Measurements from ENCODE around the gene ZSCAN5A. TPM values are rescaled to one million over a fixed set of nuclear protein-coding genes. Genes with fewer than 3 reads are reported as not detected.

ZSCAN5A gene
- total and polyA plus RNA-seq, 9 of the 15 experiments (the other 6 are each of a cell fraction or from before 2014, with no cell fraction given), result 5.8 to 15.3 (median 11.8) TPM

DNA sequence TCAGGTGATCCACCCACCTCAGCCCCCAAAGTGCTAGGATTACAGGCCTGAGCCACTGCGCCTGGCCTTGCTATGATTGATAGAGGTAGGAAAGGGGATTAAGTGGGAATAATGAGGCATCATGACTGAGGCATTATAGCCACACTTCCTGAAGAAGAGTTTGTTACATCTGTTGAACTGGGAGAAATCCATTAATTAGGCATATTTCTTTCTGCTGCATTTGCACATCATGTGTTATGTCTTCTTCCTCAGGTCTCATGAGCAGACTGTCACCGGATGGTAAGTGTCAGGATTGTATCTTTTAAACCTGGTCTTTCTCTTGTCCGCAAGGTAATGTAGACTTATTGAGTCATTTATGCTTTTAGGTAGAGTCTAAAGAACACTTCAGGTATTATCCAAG is 29.9 kb downstream of the ZSCAN5A start:
- CTCF ChIA-PET (ENCODE audit: low intra/inter-chr PET ratio), result no interaction called here
- Histone ChIP-seq H3K27ac (ENCODE audit: extremely low read depth, low read depth, low read length) (no peak overlapping the region), H3K9me3 (replicated peaks; ENCODE audit: control insufficient read depth, insufficient read depth, low read depth, low read length) (no peaks in the 10 kb centered on the region), H3K79me2 (ENCODE audit: control insufficient read depth, insufficient read depth, low read length) (no peaks in the 10 kb centered on the region), H3K9ac (ENCODE audit: insufficient read depth in 1 of 2, low read depth in 2 of 2, low read length in 2 of 2) (no peak overlapping the region), H3K36me3 (ENCODE audit: control insufficient read depth, insufficient read depth, low read length) (no peaks in the 10 kb centered on the region), H3K9me1 (ENCODE audit: control insufficient read depth, insufficient read depth, low read length) (no peaks in the 10 kb centered on the region), H3K4me1 (replicated peaks in 1 of 2; ENCODE audit: control insufficient read depth in 2 of 2, insufficient read depth in 2 of 2, low read length in 2 of 2) (no peaks in the 10 kb centered on the region; a peak in 1 of 5 replicates), H3K4me2 (ENCODE audit: insufficient read depth, low read length) (no peak overlapping the region), H3K27me3 (ENCODE audit: control insufficient read depth in 2 of 2, insufficient read depth in 2 of 2, low read length in 2 of 2) (no peaks in the 10 kb centered on the region), H2AFZ (ENCODE audit: low read depth, low read length) (no peak overlapping the region), H3K4me3 (no peak overlapping the region), H4K20me1 (replicated peaks; ENCODE audit: control insufficient read depth, insufficient read depth, low read length) (no peaks in the 10 kb centered on the region)
- intact Hi-C loops (cut with micrococcal nuclease) (no loop called here), in situ Hi-C loops (cut with MboI) (no loop called here)
- POLR2A ChIA-PET, result no interaction called here
- BruUV-seq (replicated peaks), result no TSS peak
- FAIRE-seq (no peak), ATAC-seq (no peak), DNase-seq (ENCODE audit: extremely low read depth in 1 of 4, low spot score in 3 of 4) (no peak)
- WGBS (ENCODE audit: insufficient coverage, low coverage, missing lambda C conversion rate), result 94% methylated on average over 3 of the region's 3 CpGs
- TF ChIP-seq, protein P1, sequence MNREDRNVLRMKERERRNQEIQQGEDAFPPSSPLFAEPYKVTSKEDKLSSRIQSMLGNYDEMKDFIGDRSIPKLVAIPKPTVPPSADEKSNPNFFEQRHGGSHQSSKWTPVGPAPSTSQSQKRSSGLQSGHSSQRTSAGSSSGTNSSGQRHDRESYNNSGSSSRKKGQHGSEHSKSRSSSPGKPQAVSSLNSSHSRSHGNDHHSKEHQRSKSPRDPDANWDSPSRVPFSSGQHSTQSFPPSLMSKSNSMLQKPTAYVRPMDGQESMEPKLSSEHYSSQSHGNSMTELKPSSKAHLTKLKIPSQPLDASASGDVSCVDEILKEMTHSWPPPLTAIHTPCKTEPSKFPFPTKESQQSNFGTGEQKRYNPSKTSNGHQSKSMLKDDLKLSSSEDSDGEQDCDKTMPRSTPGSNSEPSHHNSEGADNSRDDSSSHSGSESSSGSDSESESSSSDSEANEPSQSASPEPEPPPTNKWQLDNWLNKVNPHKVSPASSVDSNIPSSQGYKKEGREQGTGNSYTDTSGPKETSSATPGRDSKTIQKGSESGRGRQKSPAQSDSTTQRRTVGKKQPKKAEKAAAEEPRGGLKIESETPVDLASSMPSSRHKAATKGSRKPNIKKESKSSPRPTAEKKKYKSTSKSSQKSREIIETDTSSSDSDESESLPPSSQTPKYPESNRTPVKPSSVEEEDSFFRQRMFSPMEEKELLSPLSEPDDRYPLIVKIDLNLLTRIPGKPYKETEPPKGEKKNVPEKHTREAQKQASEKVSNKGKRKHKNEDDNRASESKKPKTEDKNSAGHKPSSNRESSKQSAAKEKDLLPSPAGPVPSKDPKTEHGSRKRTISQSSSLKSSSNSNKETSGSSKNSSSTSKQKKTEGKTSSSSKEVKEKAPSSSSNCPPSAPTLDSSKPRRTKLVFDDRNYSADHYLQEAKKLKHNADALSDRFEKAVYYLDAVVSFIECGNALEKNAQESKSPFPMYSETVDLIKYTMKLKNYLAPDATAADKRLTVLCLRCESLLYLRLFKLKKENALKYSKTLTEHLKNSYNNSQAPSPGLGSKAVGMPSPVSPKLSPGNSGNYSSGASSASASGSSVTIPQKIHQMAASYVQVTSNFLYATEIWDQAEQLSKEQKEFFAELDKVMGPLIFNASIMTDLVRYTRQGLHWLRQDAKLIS (CRISPR knock-in tag; IDR thresholded peaks at IDR 0.05), result no peak
- no peak for TF ChIP-seq CREB5 (CRISPR knock-in tag; IDR thresholded peaks at IDR 0.05)
- no peak for TF ChIP-seq BRF1 (IDR thresholded peaks at IDR 0.05; ENCODE audit: borderline replicate concordance, extremely low read depth, insufficient read length)
- no peak for TF ChIP-seq PHB2 (IDR thresholded peaks at IDR 0.05; ENCODE audit: low read depth)
- TF ChIP-seq DLX4 (CRISPR knock-in tag; IDR thresholded peaks at IDR 0.05), result no peak
- no peak for TF ChIP-seq RBM25 (IDR thresholded peaks at IDR 0.05; ENCODE audit: low read depth, low read length, severe bottlenecking)
- TF ChIP-seq, protein P2, sequence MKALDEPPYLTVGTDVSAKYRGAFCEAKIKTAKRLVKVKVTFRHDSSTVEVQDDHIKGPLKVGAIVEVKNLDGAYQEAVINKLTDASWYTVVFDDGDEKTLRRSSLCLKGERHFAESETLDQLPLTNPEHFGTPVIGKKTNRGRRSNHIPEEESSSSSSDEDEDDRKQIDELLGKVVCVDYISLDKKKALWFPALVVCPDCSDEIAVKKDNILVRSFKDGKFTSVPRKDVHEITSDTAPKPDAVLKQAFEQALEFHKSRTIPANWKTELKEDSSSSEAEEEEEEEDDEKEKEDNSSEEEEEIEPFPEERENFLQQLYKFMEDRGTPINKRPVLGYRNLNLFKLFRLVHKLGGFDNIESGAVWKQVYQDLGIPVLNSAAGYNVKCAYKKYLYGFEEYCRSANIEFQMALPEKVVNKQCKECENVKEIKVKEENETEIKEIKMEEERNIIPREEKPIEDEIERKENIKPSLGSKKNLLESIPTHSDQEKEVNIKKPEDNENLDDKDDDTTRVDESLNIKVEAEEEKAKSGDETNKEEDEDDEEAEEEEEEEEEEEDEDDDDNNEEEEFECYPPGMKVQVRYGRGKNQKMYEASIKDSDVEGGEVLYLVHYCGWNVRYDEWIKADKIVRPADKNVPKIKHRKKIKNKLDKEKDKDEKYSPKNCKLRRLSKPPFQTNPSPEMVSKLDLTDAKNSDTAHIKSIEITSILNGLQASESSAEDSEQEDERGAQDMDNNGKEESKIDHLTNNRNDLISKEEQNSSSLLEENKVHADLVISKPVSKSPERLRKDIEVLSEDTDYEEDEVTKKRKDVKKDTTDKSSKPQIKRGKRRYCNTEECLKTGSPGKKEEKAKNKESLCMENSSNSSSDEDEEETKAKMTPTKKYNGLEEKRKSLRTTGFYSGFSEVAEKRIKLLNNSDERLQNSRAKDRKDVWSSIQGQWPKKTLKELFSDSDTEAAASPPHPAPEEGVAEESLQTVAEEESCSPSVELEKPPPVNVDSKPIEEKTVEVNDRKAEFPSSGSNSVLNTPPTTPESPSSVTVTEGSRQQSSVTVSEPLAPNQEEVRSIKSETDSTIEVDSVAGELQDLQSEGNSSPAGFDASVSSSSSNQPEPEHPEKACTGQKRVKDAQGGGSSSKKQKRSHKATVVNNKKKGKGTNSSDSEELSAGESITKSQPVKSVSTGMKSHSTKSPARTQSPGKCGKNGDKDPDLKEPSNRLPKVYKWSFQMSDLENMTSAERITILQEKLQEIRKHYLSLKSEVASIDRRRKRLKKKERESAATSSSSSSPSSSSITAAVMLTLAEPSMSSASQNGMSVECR (CRISPR knock-in tag; IDR thresholded peaks at IDR 0.05), result no peak
- no peak for TF ChIP-seq CC2D1A (IDR thresholded peaks at IDR 0.05)
- TF ChIP-seq BRF2 (IDR thresholded peaks at IDR 0.05; ENCODE audit: borderline replicate concordance, insufficient read depth, insufficient read length), result no peak
- TF ChIP-seq TCF3 (CRISPR knock-in tag; IDR thresholded peaks at IDR 0.05), result no peak
- TF ChIP-seq HIVEP1 (CRISPR knock-in tag; IDR thresholded peaks at IDR 0.05), result no peak
- TF ChIP-seq C11orf30 (IDR thresholded peaks at IDR 0.05; ENCODE audit: low read depth), result no peak

All from K562 (cell line).